Fibroblast of villous mesenchyme (primary cell): ENCODE measurements around the gene RAD54L. TPM values are rescaled to one million over a fixed set of nuclear protein-coding genes. Genes with fewer than 3 reads are reported as not detected.
"Not testable (repeated sequence)": the region's sequence is repeated elsewhere in the genome, so short reads cannot be mapped to it uniquely, and the experiment has no call there.

Experiments
- DNase-seq: peaks from one replicate; pipeline ENCODE4 v3.0.0-alpha.2; 2010; ENCODE audit warnings: low read depth
- H3K4me3 ChIP-seq: 2 replicates; pipeline ENCODE4 v1.5.1; 2011; ENCODE audit warnings: low read depth, mild to moderate bottlenecking, low read length
- total RNA-seq: library from RNA; depleted of rRNA; stranded (reverse); fragments of >200 nt; gene quantifications from 2 replicates; pipeline ENCODE4 v1.2.3, GENCODE V29; 2012
- TF ChIP-seq, protein P1 (sequence below): IDR thresholded peaks from 2 replicates; pipeline ENCODE4 v1.5.1; 2012; ENCODE audit warnings: low read depth, mild to moderate bottlenecking, low read length; ENCODE audit not compliant: insufficient read depth

The RAD54L gene
- total RNA-seq, 1 donor: 3.0 TPM

DNA sequence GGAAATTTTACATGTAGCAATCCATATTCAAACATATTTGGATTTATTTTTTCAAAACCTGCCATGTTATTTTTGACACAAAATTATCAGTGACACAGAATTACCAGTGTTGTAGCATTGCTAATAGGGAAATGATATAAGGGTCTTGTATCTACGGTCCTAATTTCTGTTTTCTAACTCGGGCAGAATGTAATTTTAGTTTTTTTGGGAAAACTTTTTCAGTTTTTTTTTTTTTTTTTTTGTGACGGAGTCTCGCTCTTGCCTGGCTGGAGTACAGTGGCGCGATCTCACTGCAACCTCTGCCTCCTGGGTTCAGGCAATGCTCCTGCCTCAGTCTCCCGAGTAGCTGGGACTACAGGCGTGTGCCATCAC, 58.6 kb downstream of the RAD54L start:
- DNase-seq: no peak
- TF ChIP-seq, protein P1, sequence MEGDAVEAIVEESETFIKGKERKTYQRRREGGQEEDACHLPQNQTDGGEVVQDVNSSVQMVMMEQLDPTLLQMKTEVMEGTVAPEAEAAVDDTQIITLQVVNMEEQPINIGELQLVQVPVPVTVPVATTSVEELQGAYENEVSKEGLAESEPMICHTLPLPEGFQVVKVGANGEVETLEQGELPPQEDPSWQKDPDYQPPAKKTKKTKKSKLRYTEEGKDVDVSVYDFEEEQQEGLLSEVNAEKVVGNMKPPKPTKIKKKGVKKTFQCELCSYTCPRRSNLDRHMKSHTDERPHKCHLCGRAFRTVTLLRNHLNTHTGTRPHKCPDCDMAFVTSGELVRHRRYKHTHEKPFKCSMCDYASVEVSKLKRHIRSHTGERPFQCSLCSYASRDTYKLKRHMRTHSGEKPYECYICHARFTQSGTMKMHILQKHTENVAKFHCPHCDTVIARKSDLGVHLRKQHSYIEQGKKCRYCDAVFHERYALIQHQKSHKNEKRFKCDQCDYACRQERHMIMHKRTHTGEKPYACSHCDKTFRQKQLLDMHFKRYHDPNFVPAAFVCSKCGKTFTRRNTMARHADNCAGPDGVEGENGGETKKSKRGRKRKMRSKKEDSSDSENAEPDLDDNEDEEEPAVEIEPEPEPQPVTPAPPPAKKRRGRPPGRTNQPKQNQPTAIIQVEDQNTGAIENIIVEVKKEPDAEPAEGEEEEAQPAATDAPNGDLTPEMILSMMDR: no peak
- peak overlapping the region; percentile 26 for H3K4me3 ChIP-seq

DNA sequence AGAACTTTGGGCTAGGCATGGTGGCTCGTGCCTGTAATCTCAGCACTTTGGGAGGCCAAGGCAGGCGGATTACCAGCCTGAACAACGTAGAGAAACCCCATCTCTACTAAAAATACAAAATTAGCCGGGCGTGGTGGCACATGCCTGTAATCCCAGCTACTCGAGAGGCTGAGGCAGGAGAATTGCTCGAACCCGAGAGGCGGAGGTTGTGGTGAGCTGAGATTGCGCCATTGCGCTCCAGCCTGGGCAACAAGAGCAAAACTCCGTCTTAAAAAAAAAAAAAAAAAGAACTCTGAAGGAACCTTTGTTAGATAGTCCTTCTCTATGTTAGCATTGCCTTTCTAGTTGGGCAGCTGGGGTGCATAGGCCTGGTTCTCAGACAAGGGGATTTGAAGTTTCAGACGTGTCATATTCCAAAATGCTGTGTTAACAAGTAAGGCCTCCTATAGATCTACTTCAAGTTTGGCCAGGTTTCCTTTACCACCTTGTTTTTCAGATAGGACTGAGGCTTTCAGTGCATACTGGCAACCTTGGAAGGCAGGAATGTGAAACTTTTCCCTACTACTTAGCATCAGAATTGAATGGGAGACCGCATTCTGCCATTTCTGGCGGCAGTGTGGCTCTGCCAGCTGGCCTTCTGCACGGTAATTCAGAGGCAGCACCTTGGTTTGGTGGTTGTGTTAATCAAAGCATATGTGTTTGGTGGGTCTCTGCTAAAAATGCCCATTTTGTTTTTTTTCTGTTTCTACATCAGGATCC, 62.0 kb downstream of the RAD54L start:
- TF ChIP-seq, protein P1: no peak
- no peak overlapping the region for H3K4me3 ChIP-seq
- no peak for DNase-seq

DNA sequence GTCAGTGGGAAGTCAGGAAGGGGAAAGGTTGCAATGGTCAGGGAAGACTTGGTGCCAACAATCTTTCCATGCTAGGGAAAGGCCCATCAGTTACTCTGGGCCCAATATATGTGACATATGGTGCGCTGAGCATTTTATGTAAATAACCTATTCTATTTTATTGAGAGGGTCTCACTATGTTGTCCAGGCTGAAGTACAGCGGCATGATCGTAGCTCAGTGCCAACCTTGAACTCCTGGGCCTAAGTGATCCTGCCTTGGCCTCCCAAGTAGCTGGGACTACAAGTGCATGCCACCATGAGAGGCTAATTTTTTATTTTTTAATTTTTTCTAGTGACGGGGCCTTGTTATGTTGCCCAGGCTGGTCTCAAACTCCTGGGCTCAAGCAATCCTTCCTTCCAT, 62.8 kb downstream of the RAD54L start:
- TF ChIP-seq, protein P1: no peak
- no peak for DNase-seq

DNA sequence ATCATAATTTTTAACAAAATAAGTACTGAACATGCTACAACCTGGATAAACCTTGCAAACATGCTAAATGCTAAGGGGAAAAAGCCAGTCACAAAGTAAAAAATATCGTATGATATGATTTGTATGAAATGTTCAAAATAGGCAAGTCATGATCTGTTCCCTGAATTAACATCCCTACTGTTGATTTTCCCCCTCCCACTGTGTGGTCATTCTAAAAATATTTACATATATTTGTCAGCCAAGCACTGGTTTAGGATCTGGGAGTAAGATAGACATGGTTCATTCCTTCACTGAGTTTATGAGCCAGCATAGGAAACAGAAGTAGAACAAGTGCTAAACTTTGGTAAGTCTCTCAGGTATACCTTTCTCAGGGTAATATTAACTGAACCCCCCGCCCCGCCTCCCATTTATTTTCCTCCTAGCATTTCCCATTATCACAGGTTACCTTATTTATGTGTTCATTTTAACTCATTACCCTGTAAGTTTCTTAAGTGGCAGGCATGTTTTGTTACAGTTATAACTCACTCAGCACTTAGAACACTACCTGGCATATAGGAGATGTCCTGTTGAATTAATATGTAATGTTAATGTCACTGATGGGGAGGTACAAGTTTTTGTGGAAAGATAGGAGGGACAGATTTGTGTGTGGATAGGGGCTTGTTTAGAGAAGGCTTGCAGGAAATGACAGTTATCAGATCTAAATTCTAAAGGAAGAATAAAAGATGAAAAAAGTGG, 68.3 kb downstream of the RAD54L start:
- DNase-seq: peak; percentile 24
- no peak overlapping the region for H3K4me3 ChIP-seq
- TF ChIP-seq, protein P1: no peak

More for the DNA sequence above, 62.8 kb downstream of the RAD54L start:
- no peak overlapping the region for H3K4me3 ChIP-seq

DNA sequence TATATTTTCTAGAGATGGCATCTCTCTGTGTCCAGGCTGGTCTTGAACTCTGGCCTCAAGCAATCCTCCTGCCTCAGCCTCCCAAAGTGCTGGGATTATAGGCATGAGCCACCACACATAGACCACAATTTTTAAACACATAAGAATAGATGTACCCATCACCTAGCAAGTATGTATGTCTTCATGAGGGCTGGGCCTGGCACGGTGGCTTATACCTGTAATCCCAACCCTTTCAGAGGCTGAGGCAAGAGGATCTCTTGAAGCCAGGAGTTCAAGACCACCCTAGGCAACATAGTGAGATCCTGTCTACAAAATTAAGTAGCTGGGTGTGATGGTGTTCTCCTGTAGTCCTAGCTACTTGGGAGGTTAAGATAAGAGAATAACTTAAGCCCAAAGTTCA, 69.8 kb downstream of the RAD54L start:
- no peak overlapping the region for H3K4me3 ChIP-seq
- DNase-seq: no peak
- TF ChIP-seq, protein P1: no peak

DNA sequence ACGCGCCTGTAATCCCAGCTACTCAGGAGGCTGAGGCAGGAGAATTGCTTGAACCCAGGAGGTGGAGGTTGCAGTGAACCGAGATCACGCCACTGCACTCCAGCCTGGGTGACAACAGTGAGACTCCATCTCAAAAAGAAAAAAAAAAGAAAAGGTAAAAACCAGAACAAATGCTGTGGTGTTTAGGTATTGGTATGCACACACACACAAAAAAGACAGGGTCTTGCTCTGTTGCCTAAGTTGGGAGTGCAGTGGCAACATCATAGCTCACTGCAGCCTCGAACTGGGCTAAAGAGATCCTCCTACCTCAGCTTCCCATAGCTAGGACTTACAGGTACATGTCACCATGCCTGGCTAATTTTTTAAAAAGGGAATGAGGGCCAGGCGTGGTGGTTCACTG, 71.7 kb downstream of the RAD54L start:
- not testable (repeated sequence) for DNase-seq, H3K4me3 ChIP-seq

DNA sequence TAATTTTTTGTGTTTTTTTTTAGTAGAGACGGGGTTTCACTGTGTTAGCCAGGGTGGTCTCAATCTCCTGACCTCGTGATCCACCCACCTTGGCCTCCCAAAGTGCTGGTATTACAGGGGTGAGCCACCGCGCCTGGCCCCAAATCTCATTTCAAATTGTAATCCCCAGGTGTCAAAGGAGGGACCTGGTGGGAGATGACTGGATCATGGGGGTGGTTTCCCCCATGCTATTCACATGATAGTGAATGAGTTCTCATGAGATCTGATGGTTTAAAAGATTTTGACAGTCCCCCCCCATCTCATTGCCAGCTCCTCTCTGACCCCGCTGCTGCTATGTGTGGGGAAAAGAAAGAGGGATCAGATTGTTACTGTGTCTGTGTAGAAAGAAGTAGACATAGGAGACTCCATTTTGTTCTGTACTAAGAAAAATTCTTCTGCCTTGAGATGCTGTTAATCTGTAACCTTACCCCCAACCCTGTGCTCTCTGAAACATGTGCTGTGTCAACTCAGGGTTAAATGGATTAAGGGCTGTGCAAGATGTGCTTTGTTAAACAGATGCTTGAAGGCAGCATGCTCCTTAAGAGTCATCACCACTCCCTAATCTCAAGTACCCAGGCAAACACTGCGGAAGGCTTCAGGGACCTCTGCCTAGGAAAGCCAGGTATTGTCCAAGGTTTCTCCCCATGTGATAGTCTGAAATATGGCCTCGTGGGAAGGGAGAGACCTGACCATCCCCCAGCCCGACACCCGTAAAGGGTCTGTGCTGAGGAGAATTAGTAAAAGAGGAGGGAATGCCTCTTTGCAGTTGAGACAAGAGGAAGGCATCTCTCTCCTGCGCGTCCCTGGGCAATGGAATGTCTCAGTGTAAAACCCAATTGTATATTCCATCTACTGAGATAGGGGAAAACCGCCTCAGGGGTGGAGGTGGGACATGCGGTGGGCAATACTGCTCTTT, 72.7 kb downstream of the RAD54L start:
- not testable (repeated sequence) for DNase-seq

DNA sequence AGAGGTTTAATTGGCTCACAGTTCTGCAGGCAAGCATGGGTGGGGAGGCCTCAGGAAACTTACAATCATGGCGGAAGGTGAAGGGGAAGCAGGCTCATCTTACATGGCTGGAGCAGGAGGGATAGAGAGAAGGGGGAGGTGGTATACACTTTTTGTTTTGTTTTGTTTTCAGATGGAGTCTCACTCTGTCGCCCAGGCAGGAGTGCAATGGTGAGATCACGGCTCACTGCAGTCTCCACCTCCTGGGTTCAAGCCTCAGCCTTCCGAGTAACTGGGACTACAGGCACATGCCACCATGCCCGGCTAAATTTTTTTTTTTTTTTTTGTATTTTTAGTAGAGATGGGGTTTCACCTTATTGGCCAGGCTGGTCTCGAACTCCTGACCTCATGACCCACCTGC, 74.6 kb downstream of the RAD54L start:
- H3K4me3 ChIP-seq, DNase-seq: not testable (repeated sequence)

More for the DNA sequence above, 72.7 kb downstream of the RAD54L start:
- H3K4me3 ChIP-seq: not testable (repeated sequence)

DNA sequence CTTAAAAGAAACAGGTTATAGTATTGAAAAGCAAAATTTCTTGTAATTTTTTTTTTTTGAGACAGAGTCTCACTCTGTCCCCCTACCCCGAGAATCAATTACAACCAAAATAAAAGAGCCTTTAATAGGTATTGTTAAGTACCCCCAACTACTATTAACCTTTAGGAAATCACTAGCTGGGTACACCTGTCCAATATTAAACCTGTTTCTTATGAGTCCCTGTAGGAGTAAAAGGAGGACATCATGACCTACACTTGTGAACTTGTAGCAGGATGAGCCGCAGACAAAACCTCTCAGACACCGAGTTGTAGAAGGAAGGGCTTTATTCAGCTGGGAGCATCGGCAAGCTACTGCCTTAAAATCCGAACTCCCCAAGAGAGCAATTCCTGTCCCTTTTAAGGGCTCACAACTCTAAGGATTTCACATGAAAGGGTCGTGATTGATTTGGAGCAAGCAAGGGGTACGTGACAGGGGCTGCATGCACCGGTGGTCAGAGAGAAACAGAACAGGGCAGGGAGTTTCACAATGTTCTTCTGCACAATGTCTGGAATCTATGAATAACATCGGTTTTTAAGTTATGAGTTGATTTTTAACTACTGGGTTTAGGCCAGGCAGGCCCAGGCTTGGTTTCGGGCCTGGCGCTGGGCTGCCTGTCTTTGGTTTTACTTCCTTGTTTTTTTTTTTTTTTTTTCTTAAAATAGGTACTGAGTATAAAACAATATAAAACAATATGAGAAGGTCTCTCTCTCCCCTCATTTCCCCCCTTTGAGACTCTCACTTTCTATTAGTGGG, 77.9 kb downstream of the RAD54L start:
- not testable (repeated sequence) for DNase-seq, H3K4me3 ChIP-seq
